Ishikawa (cell line): Measurements from ENCODE around the gene PKNOX2.

ENCODE experiments used
- CEBPB ChIP-seq: IDR thresholded peaks from 2 replicates; pipeline ENCODE4 v1.6.1; 2012
- CREB1 ChIP-seq: IDR thresholded peaks from 2 replicates; pipeline ENCODE4 v1.6.1; 2012; ENCODE audit warnings: low read depth
- EGR1 ChIP-seq: IDR thresholded peaks from 2 replicates; pipeline ENCODE4 v1.6.1; 2012
- EP300 ChIP-seq: IDR thresholded peaks from 2 replicates; pipeline ENCODE4 v1.6.1; 2012; ENCODE audit warnings: borderline replicate concordance
- FOXM1 ChIP-seq: IDR thresholded peaks from 2 replicates; pipeline ENCODE4 v1.6.1; 2012; ENCODE audit warnings: low read depth, borderline replicate concordance
- RAD21 ChIP-seq: IDR thresholded peaks from 2 replicates; pipeline ENCODE4 v1.6.1; 2012; ENCODE audit warnings: low read depth
- TAF1 ChIP-seq: IDR thresholded peaks from 2 replicates; pipeline ENCODE4 v1.6.1; 2012; ENCODE audit warnings: low read depth, mild to moderate bottlenecking
- TCF12 ChIP-seq: IDR thresholded peaks from 2 replicates; pipeline ENCODE4 v1.6.1; 2012; ENCODE audit warnings: low read depth
- TEAD4 ChIP-seq: IDR thresholded peaks from 2 replicates; pipeline ENCODE4 v1.6.1; 2012
- YY1 ChIP-seq: IDR thresholded peaks from 2 replicates; pipeline ENCODE4 v1.6.1; 2012; ENCODE audit warnings: low read depth
- ZBTB7A ChIP-seq: IDR thresholded peaks from 2 replicates; pipeline ENCODE4 v1.6.1; 2012; ENCODE audit warnings: low read depth
- TF ChIP-seq, protein P1 (sequence below): IDR thresholded peaks from 2 replicates; pipeline ENCODE4 v1.6.1; 2012
- TF ChIP-seq, protein P2 (sequence below): IDR thresholded peaks from 2 replicates; pipeline ENCODE4 v1.6.1; 2012; ENCODE audit warnings: low read depth, mild to moderate bottlenecking
- TF ChIP-seq, protein P3 (sequence below): IDR thresholded peaks from 2 replicates; pipeline ENCODE4 v1.6.1; 2012

DNA sequence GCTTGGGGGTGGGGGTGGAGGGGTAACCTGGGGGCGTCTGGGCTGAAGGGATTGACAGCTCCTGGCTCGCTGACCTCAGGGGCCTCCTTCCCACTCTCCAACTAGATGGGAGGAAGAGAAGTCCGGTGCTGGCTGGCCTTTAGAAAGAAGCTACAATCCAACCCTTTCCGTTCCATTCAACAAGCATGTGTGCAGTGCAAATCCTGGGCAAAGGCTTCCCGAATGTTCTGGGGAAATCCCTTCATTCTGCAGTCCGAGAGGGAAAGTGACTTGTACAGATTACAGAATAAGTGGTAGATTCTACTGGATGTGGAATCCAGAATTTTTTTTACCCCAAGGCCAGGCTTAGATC lies 181.6 kb downstream of the PKNOX2 start:
- TF ChIP-seq EGR1 (no peak), RAD21 (no peak), EP300 (no peak), FOXM1 (no peak), TAF1 (no peak), TEAD4 (no peak), CEBPB (no peak), CREB1 (no peak), YY1 (no peak), ZBTB7A (no peak), TCF12 (no peak)
- TF ChIP-seq, protein P1, sequence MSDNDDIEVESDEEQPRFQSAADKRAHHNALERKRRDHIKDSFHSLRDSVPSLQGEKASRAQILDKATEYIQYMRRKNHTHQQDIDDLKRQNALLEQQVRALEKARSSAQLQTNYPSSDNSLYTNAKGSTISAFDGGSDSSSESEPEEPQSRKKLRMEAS: no peak
- TF ChIP-seq, protein P2, sequence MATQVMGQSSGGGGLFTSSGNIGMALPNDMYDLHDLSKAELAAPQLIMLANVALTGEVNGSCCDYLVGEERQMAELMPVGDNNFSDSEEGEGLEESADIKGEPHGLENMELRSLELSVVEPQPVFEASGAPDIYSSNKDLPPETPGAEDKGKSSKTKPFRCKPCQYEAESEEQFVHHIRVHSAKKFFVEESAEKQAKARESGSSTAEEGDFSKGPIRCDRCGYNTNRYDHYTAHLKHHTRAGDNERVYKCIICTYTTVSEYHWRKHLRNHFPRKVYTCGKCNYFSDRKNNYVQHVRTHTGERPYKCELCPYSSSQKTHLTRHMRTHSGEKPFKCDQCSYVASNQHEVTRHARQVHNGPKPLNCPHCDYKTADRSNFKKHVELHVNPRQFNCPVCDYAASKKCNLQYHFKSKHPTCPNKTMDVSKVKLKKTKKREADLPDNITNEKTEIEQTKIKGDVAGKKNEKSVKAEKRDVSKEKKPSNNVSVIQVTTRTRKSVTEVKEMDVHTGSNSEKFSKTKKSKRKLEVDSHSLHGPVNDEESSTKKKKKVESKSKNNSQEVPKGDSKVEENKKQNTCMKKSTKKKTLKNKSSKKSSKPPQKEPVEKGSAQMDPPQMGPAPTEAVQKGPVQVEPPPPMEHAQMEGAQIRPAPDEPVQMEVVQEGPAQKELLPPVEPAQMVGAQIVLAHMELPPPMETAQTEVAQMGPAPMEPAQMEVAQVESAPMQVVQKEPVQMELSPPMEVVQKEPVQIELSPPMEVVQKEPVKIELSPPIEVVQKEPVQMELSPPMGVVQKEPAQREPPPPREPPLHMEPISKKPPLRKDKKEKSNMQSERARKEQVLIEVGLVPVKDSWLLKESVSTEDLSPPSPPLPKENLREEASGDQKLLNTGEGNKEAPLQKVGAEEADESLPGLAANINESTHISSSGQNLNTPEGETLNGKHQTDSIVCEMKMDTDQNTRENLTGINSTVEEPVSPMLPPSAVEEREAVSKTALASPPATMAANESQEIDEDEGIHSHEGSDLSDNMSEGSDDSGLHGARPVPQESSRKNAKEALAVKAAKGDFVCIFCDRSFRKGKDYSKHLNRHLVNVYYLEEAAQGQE: no peak
- TF ChIP-seq, protein P3, sequence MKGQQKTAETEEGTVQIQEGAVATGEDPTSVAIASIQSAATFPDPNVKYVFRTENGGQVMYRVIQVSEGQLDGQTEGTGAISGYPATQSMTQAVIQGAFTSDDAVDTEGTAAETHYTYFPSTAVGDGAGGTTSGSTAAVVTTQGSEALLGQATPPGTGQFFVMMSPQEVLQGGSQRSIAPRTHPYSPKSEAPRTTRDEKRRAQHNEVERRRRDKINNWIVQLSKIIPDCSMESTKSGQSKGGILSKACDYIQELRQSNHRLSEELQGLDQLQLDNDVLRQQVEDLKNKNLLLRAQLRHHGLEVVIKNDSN: no peak
